Measurements from ENCODE around the gene FRMPD2.
"Not testable (repeated sequence)": the region's sequence is repeated elsewhere in the genome, so short reads cannot be mapped to it uniquely, and the experiment has no call there.

Gene FRMPD2

GRCh38 chr10:48251525-48252353 lies 22.8 kb downstream of the FRMPD2 start:
- DNase-seq: no peak

- no peak for DNase-seq
These were observed 23.4 kb downstream of the FRMPD2 start for GRCh38 chr10:48251152-48251524.

- no peak for DNase-seq
These were observed 24.6 kb downstream of the FRMPD2 start for GRCh38 chr10:48249763-48250351.

DNA sequence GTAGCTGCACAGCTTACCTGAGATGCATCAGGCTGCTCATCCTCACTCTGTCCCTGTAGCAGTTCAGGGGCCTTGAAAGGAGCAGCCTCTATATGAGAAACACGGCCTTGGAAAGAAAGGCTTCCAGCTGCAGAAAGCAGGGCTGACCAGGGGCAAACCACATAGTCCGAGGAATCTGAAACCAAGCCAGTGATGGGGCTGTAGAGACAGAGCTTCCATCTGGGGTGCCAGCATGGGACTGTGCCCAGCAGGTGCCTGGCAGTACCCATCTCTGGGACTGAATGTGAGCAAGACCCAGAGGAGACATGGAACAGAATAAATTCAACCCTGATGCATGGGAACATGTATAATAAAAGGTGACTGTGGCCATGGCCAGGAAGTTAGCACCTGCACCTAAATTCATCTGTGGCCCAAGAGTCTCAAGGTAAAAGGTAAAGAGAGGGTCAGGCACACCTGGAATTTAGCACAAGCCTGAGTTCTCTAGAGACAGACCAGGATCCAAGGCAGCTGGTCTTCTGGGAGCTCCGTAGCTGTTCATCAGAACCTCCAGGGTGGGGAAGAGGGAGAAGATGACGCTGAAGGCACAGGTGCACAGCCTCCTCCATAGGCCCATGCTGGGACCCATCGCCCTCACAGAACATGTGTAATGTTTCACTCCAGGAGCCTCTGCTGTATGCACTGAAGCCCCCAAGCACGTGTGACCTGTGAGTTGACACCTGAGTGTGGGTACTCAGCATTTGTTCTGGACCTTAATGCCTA lies 25.3 kb downstream of the FRMPD2 start:
- DNase-seq: no peak

GRCh38 chr10:48248462-48248861 lies 26.0 kb downstream of the FRMPD2 start:
- no peak for DNase-seq

GRCh38 chr10:48247680-48248079 lies 26.8 kb downstream of the FRMPD2 start:
- no peak for DNase-seq

- DNase-seq: no peak
These were observed 28.0 kb downstream of the FRMPD2 start for GRCh38 chr10:48246501-48246900.

- DNase-seq: no peak
These were observed 28.5 kb downstream of the FRMPD2 start for GRCh38 chr10:48245977-48246376.

DNA sequence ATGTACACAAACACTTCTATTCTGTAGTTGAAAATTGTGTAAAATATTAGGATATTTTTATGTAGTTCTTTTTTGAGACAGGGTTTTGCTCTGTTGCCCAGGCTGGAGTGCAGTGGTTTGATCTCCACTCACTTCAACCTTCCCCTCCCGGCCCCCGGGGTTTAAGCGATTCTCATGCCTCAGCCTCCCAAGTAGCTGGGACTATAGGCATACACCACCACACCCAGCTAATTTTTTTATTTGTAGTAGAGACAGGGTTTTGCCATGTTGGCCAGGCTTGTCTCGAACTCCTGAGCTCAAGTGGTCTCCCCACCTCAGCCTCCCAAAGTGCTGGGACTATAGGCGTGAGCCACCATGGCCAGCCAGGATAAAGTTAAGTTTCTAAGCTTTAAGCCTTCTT lies 30.6 kb downstream of the FRMPD2 start:
- DNase-seq: not testable (repeated sequence)

GRCh38 chr10:48243487-48243886 lies 31.0 kb downstream of the FRMPD2 start:
- DNase-seq: no peak

GRCh38 chr10:48242171-48242904 lies 32.2 kb downstream of the FRMPD2 start:
- no peak for DNase-seq

GRCh38 chr10:48241332-48241731 lies 33.2 kb downstream of the FRMPD2 start:
- DNase-seq: no peak

- DNase-seq: no peak
These were observed 34.3 kb downstream of the FRMPD2 start for GRCh38 chr10:48240196-48240595.

DNA sequence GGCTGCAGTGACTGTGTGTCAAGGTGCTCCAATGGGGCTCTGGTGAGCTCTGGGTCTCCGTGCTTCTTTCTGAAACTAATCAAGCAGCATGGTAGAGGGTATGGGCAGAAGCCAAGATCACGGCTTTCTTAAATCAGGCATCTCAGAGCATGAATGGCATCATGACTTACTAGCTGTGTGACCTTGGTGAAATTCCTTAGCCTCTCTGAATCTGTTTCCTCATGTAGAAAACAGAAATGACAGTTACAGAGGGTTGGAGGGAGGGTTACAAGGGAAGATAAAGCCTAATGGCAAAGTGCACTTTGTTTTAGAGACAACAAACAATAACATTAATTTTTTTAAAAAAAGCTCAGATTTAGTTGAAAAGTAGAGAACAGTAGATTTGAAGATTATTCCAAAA lies 34.9 kb downstream of the FRMPD2 start:
- no peak for DNase-seq

DNA sequence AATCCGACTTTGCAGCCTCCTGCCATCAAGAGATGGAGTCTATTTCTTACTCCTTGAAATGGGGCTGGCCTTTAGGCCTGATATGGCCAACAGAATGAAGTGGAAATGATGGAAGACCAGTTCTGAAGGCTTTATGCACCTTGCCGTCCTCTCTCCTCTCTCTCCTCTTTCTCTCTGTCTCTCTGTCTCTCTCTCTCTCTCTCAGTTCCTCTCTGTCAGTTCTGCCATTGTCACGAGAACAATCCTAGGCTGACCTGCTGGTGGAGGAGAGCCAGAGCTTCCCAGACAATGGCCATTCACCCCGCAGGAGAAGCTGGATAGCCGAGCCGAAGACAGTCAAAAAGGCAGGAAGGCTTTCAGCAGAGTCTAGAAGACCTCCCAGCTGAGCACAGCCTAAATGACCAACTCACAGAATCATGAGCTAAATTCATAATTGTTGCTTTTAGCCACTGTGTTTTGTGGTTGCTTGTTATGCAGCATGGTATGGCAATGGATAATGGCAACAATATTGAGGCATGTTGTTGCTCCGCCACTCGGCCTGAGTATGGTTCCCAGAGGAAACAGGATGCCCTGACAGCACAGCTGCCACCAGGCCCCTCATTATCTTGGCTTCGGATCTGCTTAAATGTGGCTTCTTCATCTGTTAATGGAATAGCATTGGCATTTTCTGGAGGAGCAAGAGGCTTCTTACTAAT lies 35.5 kb downstream of the FRMPD2 start:
- no peak for DNase-seq

GRCh38 chr10:48237259-48238250 lies 36.9 kb downstream of the FRMPD2 start:
- no peak for DNase-seq

GRCh38 chr10:48236199-48236621 lies 38.3 kb downstream of the FRMPD2 start:
- no peak for DNase-seq

GRCh38 chr10:48235501-48235900 lies 39.0 kb downstream of the FRMPD2 start:
- no peak for DNase-seq

DNA sequence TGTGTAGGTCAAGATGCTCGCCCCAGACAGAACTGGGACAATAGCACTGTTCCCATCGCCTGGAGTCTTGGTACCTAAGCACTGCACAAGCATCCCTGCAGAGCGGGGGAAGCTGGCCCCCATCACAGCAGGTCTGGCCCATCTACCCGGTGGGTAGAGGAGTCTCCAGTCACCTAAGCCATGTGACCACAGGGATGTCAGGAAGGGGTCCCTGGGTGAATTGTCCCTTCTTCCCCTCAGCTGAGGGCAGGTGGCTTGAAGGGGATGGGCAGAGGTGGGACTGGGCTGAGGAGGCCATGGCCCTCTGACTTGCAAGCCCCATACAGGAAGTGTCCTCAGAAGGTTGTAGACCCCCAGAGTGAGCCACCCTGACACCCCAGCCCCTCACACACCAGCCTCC lies 39.7 kb downstream of the FRMPD2 start:
- no peak for DNase-seq

DNA sequence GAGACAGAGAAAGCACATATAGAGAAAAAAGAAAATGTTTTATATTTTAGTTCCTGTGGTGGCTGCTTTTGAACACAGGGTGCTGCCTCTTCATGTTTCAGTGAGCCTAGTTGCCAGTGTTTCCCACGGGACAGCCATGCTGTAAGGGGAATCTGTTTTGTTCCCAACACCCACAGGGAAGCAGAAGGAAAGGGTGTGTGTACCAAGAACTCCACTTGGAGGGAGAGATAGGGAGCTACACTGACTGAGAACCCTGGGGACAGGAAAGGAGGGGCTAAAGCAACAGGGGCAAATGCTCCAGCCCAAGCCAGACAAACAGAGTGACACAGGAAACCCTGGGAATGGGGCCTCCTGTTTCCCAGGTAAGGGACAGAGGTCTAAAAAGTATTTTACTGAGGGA lies 40.2 kb downstream of the FRMPD2 start:
- no peak for DNase-seq

- no peak for DNase-seq
These were observed 40.9 kb downstream of the FRMPD2 start for GRCh38 chr10:48233559-48234005.
